Fibroblast of mammary gland (primary cell): ENCODE results near the gene MMP2.

Source experiments
- DNase-seq: peaks from one replicate; pipeline ENCODE4 v3.0.0-alpha.2; 2010; ENCODE audit warnings: low read depth
- H3K4me3 ChIP-seq: 2 replicates; pipeline ENCODE4 v1.5.1; 2011; ENCODE audit warnings: low read depth, mild to moderate bottlenecking, low read length, moderate library complexity; ENCODE audit not compliant: control insufficient read depth
- CTCF ChIP-seq: conservative IDR thresholded peaks from 2 replicates; pipeline ENCODE4 v1.5.1; 2011; ENCODE audit warnings: low read depth, low read length, inconsistent platforms; ENCODE audit not compliant: control insufficient read depth, insufficient read depth

The MMP2 gene

GRCh38 chr16:55453909-55454308 lies 25.1 kb upstream of the MMP2 start:
- no peak for TF ChIP-seq CTCF
- no peak for DNase-seq
- no peak overlapping the region for H3K4me3 ChIP-seq

GRCh38 chr16:55454861-55455260 lies 24.1 kb upstream of the MMP2 start:
- no peak for TF ChIP-seq CTCF
- no peak overlapping the region for H3K4me3 ChIP-seq
- no peak for DNase-seq

GRCh38 chr16:55462241-55462640 lies 16.8 kb upstream of the MMP2 start:
- no peak for DNase-seq
- no peak for TF ChIP-seq CTCF
- no peak overlapping the region for H3K4me3 ChIP-seq

GRCh38 chr16:55464375-55464774 lies 14.6 kb upstream of the MMP2 start:
- no peak for TF ChIP-seq CTCF
- no peak for DNase-seq
- no peak overlapping the region for H3K4me3 ChIP-seq

DNA sequence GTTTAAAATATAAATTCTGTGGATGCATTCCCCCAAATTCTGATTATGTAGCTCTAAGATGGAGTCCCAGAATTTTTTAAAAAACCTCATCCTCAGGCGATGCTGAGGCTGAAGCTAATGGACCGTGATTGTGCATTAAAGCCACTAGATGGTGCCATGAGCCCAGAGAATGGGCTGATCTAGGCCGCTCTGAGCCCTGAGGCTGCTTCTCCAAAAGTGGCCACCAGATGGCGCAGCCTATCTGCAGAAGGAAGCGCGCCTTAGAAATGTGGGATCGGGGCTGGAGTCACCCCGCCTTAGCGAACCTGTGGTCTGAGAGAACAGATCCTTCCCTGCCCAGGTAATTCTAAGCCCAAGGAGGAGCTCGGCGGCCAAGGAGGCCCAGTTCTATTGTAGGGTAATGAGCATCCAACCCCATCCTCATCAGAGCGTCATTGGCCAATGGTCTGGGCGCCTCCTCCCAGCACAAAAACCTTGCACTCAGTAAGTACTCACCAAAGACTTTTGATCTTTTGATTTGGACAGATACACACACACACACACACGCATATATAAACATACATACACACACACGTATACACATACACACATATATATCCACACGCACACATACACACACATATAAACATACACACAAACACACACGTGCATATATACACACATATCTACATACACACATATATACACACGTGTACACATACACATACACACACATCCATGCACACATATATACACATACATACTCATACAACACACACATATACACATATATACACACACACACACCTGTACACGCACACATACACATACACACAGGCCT lies 13.7 kb upstream of the MMP2 start:
- peak; percentile 99 for TF ChIP-seq CTCF
- peak; percentile 81 for DNase-seq
- H3K4me3 ChIP-seq: no peak overlapping the region

DNA sequence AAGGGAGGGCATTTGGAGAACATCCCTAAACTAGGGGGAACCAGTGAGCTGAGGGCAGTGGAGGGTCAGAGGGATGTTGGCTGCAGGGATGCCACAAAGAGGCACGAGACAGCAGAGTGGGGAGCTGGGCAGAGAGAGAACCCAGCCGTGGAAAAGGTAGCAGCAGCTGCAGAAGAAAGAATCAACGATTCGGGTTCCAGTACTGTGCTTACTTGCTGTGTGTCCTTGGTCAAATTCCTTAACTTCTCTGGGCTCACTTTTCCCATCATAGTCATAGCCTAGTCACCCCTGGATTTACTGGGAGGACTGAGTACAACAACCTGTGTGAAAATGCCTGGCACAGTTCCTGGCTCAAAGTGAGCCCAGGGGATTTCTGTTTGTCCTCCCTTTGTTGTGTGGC lies 12.8 kb upstream of the MMP2 start:
- H3K4me3 ChIP-seq: no peak overlapping the region
- TF ChIP-seq CTCF: no peak
- no peak for DNase-seq
